GM23338 (cell line): ENCODE data around the gene ITGA2. TPM values are rescaled to one million over a fixed set of nuclear protein-coding genes. Genes with fewer than 3 reads are reported as not detected.

Source experiments
- ATAC-seq: fragments of 200-7000 bp; cut with Tn5 transposase; 3 replicates; pipeline ENCODE4 v1.9.1; 2020
- DNase-seq: peaks from one replicate; pipeline ENCODE4 v3.0.0-alpha.2; 2015; ENCODE audit warnings: low spot score
- H2AFZ ChIP-seq: fragments of 200-600 bp; sonication (generic); 2 replicates; pipeline ENCODE4 v1.8.0; 2016; ENCODE audit warnings: antibody characterized with exemption, mild to moderate bottlenecking, moderate library complexity
- H3F3A ChIP-seq: fragments of 200-600 bp; sonication (generic); replicated peaks from 2 replicates; pipeline ENCODE4 v1.8.0; 2017; ENCODE audit warnings: antibody characterized with exemption, mixed run types, low read depth
- H3K27ac ChIP-seq: fragments of 200-600 bp; sonication (generic); 2 replicates; pipeline ENCODE4 v1.6.1; 2016; ENCODE audit warnings: low read depth
- H3K27me3 ChIP-seq: fragments of 200-600 bp; sonication (generic); 2 replicates; pipeline ENCODE4 v1.8.0; 2016; ENCODE audit warnings: mild to moderate bottlenecking, mixed run types, moderate library complexity; ENCODE audit not compliant: insufficient read depth
- H3K36me3 ChIP-seq: fragments of 200-600 bp; sonication (generic); 2 replicates; pipeline ENCODE4 v1.8.0; 2016; ENCODE audit warnings: mild to moderate bottlenecking; ENCODE audit not compliant: insufficient read depth
- H3K4me1 ChIP-seq: fragments of 200-600 bp; sonication (generic); 2 replicates; pipeline ENCODE4 v1.8.0; 2016; ENCODE audit warnings: mild to moderate bottlenecking, moderate library complexity; ENCODE audit not compliant: insufficient read depth
- H3K4me2 ChIP-seq: fragments of 200-600 bp; sonication (generic); 2 replicates; pipeline ENCODE4 v1.7.1; 2017; ENCODE audit warnings: mixed run types
- H3K4me3 ChIP-seq: fragments of 200-600 bp; sonication (generic); 2 replicates; pipeline ENCODE4 v1.6.1; 2016; ENCODE audit warnings: mixed run types
- H3K79me2 ChIP-seq: fragments of 200-600 bp; sonication (generic); replicated peaks from 2 replicates; pipeline ENCODE4 v1.8.0; 2017; ENCODE audit warnings: mild to moderate bottlenecking; ENCODE audit not compliant: insufficient read depth
- H3K9me2 ChIP-seq: fragments of 200-600 bp; sonication (generic); 2 replicates; pipeline ENCODE4 v1.8.0; 2017; ENCODE audit not compliant: insufficient read depth
- H4K20me1 ChIP-seq: fragments of 200-600 bp; sonication (generic); replicated peaks from 2 replicates; pipeline ENCODE4 v1.8.0; 2017; ENCODE audit warnings: mild to moderate bottlenecking; ENCODE audit not compliant: insufficient read depth
- H3K27ac Mint-ChIP-seq: 2 replicates; pipeline ENCODE4 v1.8.0; 2020; ENCODE audit warnings: inconsistent platforms, mild to moderate bottlenecking, moderate library complexity, mixed read lengths
- H3K27me3 Mint-ChIP-seq: 3 replicates; pipeline ENCODE4 v1.8.0; 2022; ENCODE audit warnings: low read depth, mild to moderate bottlenecking, moderate library complexity, mixed read lengths, inconsistent platforms; ENCODE audit not compliant: insufficient read depth, poor library complexity
- H3K36me3 Mint-ChIP-seq: 3 replicates; pipeline ENCODE4 v1.8.0; 2021; ENCODE audit warnings: low read depth, mild to moderate bottlenecking, inconsistent platforms, moderate library complexity, mixed read lengths
- H3K4me1 Mint-ChIP-seq: 3 replicates; pipeline ENCODE4 v1.8.0; 2020; ENCODE audit warnings: mild to moderate bottlenecking, inconsistent platforms, mixed read lengths
- H3K4me3 Mint-ChIP-seq: 3 replicates; pipeline ENCODE4 v1.8.0; 2021; ENCODE audit warnings: moderate library complexity, mild to moderate bottlenecking, inconsistent platforms, mixed read lengths
- H3K9me3 Mint-ChIP-seq: 3 replicates; pipeline ENCODE4 v1.8.0; 2020; ENCODE audit warnings: moderate library complexity, mild to moderate bottlenecking, inconsistent platforms, mixed read lengths
- CREB1 ChIP-seq: fragments of 250-450 bp; sonication (Bioruptor Pico); IDR thresholded peaks from 2 replicates; pipeline ENCODE4 v1.5.0; 2020; ENCODE audit warnings: low read depth, mild to moderate bottlenecking, moderate library complexity
- EZH2 ChIP-seq: fragments of 200-600 bp; sonication (generic); IDR thresholded peaks from one replicate; pipeline ENCODE4 v1.8.0; 2017; ENCODE audit warnings: antibody characterized with exemption, mild to moderate bottlenecking, low read depth; ENCODE audit not compliant: unreplicated experiment
- EZH2phosphoT487 ChIP-seq: fragments of 200-600 bp; sonication (generic); IDR thresholded peaks from one replicate; pipeline ENCODE4 v1.8.1; 2018; ENCODE audit warnings: antibody characterized with exemption; ENCODE audit not compliant: unreplicated experiment
- JUNB ChIP-seq: IDR thresholded peaks from one replicate; pipeline ENCODE4 v1.6.1; 2016; ENCODE audit warnings: antibody characterized with exemption; ENCODE audit not compliant: unreplicated experiment
- NANOG ChIP-seq: IDR thresholded peaks from 2 replicates; pipeline ENCODE4 v1.6.1; 2016; ENCODE audit warnings: antibody characterized with exemption, borderline replicate concordance
- POLR2AphosphoS5 ChIP-seq: IDR thresholded peaks from 2 replicates; pipeline ENCODE4 v1.6.1; 2016; ENCODE audit warnings: antibody characterized with exemption, low read depth
- STAT1 ChIP-seq: IDR thresholded peaks from one replicate; pipeline ENCODE4 v1.6.1; 2016; ENCODE audit warnings: antibody characterized with exemption; ENCODE audit not compliant: unreplicated experiment
- ZNF114 ChIP-seq: fragments of 250-450 bp; sonication (Bioruptor Pico); IDR thresholded peaks from 2 replicates; pipeline ENCODE4 v1.5.0; 2020; ENCODE audit warnings: mild to moderate bottlenecking, moderate library complexity
- ZNF331 ChIP-seq: fragments of 250-450 bp; sonication (Bioruptor Pico); IDR thresholded peaks from 2 replicates; pipeline ENCODE4 v1.5.0; 2020; ENCODE audit warnings: low read depth, mild to moderate bottlenecking, moderate library complexity
- polyA plus RNA-seq: library from polyadenylated mRNA; unstranded; fragments of >200 nt; fragmentation: Nextera tagmentation; extraction: Ambion mirVana; gene quantifications from 2 replicates; pipeline ENCODE4 v1.2.1, GENCODE V29; 2016
- total RNA-seq: library from RNA; depleted of rRNA; stranded (reverse); fragments of >200 nt; shearing (Covaris generic); gene quantifications from 2 replicates; pipeline ENCODE4 v1.2.3, GENCODE V29; 2014
- TF ChIP-seq, protein P1 (sequence below): fragments of 250-450 bp; sonication (Bioruptor Pico); IDR thresholded peaks from 2 replicates; pipeline ENCODE4 v1.5.0; 2020; ENCODE audit warnings: mild to moderate bottlenecking, moderate library complexity
- TF ChIP-seq, protein P2 (sequence below): IDR thresholded peaks from 2 replicates; pipeline ENCODE4 v1.6.1; 2016; ENCODE audit warnings: antibody characterized with exemption
- TF ChIP-seq, protein P3 (sequence below): IDR thresholded peaks from one replicate; pipeline ENCODE4 v1.6.1; 2018; ENCODE audit warnings: antibody characterized with exemption; ENCODE audit not compliant: unreplicated experiment
- TF ChIP-seq, protein P4 (sequence below), 2 experiments: fragments of 200-600 bp in 1 of 2; sonication (generic) in 1 of 2; conservative IDR thresholded peaks; 2 replicates each; pipeline versions ENCODE4 v1.5.1 to v1.6.1; 2016 to 2017; ENCODE audit warnings: antibody characterized with exemption in 2 of 2, low read depth in 2 of 2, mild to moderate bottlenecking in 2 of 2, moderate library complexity in 1 of 2

Gene ITGA2
- total and polyA plus RNA-seq, 2 experiments from 2014 or later = 2.6 to 7.1 TPM

DNA sequence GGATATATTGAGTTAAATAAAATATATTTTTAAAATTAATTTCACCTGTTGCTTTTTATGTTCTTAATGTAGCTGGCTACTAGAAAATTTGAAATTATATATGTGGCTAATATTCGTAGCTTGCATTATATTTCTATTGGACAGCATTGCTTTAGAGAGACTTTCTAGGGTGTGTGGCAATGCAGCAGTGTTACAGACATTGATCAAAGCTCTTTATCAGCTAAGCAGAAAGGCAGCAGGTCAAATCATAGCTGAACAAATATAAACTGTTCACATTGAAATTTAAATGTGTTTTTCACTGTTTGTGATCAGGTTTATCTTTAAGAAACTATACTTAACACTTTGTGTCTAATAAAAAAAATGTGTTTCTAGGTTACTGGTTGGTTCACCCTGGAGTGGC lies 52.6 kb downstream of the ITGA2 start:
- no peak for TF ChIP-seq JUNB
- TF ChIP-seq, protein P1, sequence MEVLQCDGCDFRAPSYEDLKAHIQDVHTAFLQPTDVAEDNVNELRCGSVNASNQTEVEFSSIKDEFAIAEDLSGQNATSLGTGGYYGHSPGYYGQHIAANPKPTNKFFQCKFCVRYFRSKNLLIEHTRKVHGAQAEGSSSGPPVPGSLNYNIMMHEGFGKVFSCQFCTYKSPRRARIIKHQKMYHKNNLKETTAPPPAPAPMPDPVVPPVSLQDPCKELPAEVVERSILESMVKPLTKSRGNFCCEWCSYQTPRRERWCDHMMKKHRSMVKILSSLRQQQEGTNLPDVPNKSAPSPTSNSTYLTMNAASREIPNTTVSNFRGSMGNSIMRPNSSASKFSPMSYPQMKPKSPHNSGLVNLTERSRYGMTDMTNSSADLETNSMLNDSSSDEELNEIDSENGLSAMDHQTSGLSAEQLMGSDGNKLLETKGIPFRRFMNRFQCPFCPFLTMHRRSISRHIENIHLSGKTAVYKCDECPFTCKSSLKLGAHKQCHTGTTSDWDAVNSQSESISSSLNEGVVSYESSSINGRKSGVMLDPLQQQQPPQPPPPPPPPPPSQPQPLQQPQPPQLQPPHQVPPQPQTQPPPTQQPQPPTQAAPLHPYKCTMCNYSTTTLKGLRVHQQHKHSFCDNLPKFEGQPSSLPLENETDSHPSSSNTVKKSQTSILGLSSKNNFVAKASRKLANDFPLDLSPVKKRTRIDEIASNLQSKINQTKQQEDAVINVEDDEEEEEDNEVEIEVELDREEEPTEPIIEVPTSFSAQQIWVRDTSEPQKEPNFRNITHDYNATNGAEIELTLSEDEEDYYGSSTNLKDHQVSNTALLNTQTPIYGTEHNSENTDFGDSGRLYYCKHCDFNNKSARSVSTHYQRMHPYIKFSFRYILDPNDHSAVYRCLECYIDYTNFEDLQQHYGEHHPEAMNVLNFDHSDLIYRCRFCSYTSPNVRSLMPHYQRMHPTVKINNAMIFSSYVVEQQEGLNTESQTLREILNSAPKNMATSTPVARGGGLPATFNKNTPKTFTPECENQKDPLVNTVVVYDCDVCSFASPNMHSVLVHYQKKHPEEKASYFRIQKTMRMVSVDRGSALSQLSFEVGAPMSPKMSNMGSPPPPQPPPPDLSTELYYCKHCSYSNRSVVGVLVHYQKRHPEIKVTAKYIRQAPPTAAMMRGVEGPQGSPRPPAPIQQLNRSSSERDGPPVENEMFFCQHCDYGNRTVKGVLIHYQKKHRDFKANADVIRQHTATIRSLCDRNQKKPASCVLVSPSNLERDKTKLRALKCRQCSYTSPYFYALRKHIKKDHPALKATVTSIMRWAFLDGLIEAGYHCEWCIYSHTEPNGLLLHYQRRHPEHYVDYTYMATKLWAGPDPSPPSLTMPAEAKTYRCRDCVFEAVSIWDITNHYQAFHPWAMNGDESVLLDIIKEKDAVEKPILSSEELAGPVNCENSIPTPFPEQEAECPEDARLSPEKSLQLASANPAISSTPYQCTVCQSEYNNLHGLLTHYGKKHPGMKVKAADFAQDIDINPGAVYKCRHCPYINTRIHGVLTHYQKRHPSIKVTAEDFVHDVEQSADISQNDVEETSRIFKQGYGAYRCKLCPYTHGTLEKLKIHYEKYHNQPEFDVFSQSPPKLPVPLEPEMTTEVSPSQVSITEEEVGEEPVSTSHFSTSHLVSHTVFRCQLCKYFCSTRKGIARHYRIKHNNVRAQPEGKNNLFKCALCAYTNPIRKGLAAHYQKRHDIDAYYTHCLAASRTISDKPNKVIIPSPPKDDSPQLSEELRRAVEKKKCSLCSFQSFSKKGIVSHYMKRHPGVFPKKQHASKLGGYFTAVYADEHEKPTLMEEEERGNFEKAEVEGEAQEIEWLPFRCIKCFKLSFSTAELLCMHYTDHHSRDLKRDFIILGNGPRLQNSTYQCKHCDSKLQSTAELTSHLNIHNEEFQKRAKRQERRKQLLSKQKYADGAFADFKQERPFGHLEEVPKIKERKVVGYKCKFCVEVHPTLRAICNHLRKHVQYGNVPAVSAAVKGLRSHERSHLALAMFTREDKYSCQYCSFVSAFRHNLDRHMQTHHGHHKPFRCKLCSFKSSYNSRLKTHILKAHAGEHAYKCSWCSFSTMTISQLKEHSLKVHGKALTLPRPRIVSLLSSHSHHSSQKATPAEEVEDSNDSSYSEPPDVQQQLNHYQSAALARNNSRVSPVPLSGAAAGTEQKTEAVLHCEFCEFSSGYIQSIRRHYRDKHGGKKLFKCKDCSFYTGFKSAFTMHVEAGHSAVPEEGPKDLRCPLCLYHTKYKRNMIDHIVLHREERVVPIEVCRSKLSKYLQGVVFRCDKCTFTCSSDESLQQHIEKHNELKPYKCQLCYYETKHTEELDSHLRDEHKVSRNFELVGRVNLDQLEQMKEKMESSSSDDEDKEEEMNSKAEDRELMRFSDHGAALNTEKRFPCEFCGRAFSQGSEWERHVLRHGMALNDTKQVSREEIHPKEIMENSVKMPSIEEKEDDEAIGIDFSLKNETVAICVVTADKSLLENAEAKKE (CRISPR knock-in tag) = no peak
- no peak for TF ChIP-seq POLR2AphosphoS5
- TF ChIP-seq EZH2phosphoT487 = no peak
- no peak for TF ChIP-seq STAT1
- no peak for TF ChIP-seq ZNF331 (CRISPR knock-in tag)
- TF ChIP-seq ZNF114 (CRISPR knock-in tag) = no peak
- TF ChIP-seq, protein P2, sequence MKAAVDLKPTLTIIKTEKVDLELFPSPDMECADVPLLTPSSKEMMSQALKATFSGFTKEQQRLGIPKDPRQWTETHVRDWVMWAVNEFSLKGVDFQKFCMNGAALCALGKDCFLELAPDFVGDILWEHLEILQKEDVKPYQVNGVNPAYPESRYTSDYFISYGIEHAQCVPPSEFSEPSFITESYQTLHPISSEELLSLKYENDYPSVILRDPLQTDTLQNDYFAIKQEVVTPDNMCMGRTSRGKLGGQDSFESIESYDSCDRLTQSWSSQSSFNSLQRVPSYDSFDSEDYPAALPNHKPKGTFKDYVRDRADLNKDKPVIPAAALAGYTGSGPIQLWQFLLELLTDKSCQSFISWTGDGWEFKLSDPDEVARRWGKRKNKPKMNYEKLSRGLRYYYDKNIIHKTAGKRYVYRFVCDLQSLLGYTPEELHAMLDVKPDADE = no peak
- TF ChIP-seq EZH2 = no peak
- TF ChIP-seq, protein P3, sequence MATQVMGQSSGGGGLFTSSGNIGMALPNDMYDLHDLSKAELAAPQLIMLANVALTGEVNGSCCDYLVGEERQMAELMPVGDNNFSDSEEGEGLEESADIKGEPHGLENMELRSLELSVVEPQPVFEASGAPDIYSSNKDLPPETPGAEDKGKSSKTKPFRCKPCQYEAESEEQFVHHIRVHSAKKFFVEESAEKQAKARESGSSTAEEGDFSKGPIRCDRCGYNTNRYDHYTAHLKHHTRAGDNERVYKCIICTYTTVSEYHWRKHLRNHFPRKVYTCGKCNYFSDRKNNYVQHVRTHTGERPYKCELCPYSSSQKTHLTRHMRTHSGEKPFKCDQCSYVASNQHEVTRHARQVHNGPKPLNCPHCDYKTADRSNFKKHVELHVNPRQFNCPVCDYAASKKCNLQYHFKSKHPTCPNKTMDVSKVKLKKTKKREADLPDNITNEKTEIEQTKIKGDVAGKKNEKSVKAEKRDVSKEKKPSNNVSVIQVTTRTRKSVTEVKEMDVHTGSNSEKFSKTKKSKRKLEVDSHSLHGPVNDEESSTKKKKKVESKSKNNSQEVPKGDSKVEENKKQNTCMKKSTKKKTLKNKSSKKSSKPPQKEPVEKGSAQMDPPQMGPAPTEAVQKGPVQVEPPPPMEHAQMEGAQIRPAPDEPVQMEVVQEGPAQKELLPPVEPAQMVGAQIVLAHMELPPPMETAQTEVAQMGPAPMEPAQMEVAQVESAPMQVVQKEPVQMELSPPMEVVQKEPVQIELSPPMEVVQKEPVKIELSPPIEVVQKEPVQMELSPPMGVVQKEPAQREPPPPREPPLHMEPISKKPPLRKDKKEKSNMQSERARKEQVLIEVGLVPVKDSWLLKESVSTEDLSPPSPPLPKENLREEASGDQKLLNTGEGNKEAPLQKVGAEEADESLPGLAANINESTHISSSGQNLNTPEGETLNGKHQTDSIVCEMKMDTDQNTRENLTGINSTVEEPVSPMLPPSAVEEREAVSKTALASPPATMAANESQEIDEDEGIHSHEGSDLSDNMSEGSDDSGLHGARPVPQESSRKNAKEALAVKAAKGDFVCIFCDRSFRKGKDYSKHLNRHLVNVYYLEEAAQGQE = no peak
- TF ChIP-seq, protein P4, sequence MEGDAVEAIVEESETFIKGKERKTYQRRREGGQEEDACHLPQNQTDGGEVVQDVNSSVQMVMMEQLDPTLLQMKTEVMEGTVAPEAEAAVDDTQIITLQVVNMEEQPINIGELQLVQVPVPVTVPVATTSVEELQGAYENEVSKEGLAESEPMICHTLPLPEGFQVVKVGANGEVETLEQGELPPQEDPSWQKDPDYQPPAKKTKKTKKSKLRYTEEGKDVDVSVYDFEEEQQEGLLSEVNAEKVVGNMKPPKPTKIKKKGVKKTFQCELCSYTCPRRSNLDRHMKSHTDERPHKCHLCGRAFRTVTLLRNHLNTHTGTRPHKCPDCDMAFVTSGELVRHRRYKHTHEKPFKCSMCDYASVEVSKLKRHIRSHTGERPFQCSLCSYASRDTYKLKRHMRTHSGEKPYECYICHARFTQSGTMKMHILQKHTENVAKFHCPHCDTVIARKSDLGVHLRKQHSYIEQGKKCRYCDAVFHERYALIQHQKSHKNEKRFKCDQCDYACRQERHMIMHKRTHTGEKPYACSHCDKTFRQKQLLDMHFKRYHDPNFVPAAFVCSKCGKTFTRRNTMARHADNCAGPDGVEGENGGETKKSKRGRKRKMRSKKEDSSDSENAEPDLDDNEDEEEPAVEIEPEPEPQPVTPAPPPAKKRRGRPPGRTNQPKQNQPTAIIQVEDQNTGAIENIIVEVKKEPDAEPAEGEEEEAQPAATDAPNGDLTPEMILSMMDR (conservative IDR thresholded peaks at IDR 0.05; ENCODE audit: low read depth in 2 of 2) = no peak
- TF ChIP-seq CREB1 (CRISPR knock-in tag) = no peak
- no peak for TF ChIP-seq NANOG
- H4K20me1 ChIP-seq = no peaks in the 10 kb centered on the region
- H3K4me3 Mint-ChIP-seq = no peak overlapping the region
- H3K9me3 Mint-ChIP-seq = no peaks in the 10 kb centered on the region
- no peaks in the 10 kb centered on the region for H3K4me1 Mint-ChIP-seq
- ATAC-seq (no peak), DNase-seq (no peak)
- H3K36me3 ChIP-seq = no peaks in the 10 kb centered on the region
- H3K36me3 Mint-ChIP-seq = no peaks in the 10 kb centered on the region
- H3F3A ChIP-seq = no peaks in the 10 kb centered on the region
- no peak overlapping the region for H3K27ac Mint-ChIP-seq
- H2AFZ ChIP-seq = no peak overlapping the region
- H3K9me2 ChIP-seq = no peaks in the 10 kb centered on the region
- no peak overlapping the region for H3K27ac ChIP-seq
- H3K4me3 ChIP-seq = no peak overlapping the region
- H3K27me3 ChIP-seq = no peaks in the 10 kb centered on the region
- no peak overlapping the region for H3K4me2 ChIP-seq
- no peaks in the 10 kb centered on the region for H3K4me1 ChIP-seq
- H3K27me3 Mint-ChIP-seq = no peaks in the 10 kb centered on the region
- no peaks in the 10 kb centered on the region for H3K79me2 ChIP-seq
